Body of pancreas (tissue), 4 donors: ENCODE measurements around the gene PNP.
"Not testable (repeated sequence)": the region's sequence is repeated elsewhere in the genome, so short reads cannot be mapped to it uniquely, and the experiment has no call there.

ENCODE experiments used
- CTCF ChIP-seq, 7 experiments: fragments of 450-650 bp in 4 of 7; fragments of 200-600 bp in 3 of 7; sonication (generic) in 3 of 7; IDR thresholded peaks; one replicate each; pipeline ENCODE4 v1.5.1; 2016 to 2019; ENCODE audit warnings: antibody characterized with exemption in 7 of 7
- POLR2A ChIP-seq, 3 donors: fragments of 450-650 bp; IDR thresholded peaks; one replicate each; pipeline ENCODE4 v1.6.1; 2016; ENCODE audit warnings: antibody characterized with exemption in 3 of 3, mild to moderate bottlenecking in 2 of 3

DNA sequence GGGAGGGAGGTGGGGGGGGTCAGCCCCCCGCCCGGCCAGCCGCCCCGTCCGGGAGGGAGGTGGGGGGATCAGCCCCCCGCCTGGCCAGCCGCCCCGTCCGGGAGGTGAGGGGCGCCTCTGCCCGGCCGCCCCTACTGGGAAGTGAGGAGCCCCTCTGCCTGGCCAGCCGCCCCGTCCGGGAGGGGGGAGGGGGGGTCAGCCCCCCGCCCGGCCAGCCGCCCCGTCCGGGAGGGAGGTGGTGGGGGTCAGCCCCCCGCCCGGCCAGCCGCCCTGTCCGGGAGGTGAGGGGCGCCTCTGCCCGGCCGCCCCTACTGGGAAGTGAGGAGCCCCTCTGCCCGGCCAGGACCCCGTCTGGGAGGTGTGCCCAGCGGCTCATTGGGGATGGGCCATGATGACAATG lies 37.5 kb downstream of the PNP start:
- TF ChIP-seq CTCF, POLR2A (IDR thresholded peaks at IDR 0.05): not testable (repeated sequence)
